NCI-H748 (cell line): ENCODE results near the gene ZNF521.

Experiments
- DNase-seq: peaks from one replicate; lab custom pipeline; 2025; ENCODE audit not compliant: unreplicated experiment; lab: John Stamatoyannopoulos, UW

Gene ZNF521

GRCh38 chr18:25137197-25137472, 214.8 kb downstream of the ZNF521 start:
- no peak for DNase-seq

GRCh38 chr18:25136416-25137196, 215.4 kb downstream of the ZNF521 start:
- DNase-seq: no peak

- no peak for DNase-seq
These were observed 217.1 kb downstream of the ZNF521 start for GRCh38 chr18:25134861-25135260.

- no peak for DNase-seq
These were observed 218.1 kb downstream of the ZNF521 start for GRCh38 chr18:25133879-25134278.

- no peak for DNase-seq
These were observed 219.0 kb downstream of the ZNF521 start for GRCh38 chr18:25132786-25133496.

- no peak for DNase-seq
These were observed 225.2 kb downstream of the ZNF521 start for GRCh38 chr18:25126751-25127150.

GRCh38 chr18:25125680-25126079, 226.3 kb downstream of the ZNF521 start:
- DNase-seq: no peak

- no peak for DNase-seq
These were observed 228.3 kb downstream of the ZNF521 start for GRCh38 chr18:25123438-25124232.

- no peak for DNase-seq
These were observed 230.5 kb downstream of the ZNF521 start for GRCh38 chr18:25121442-25121841.

GRCh38 chr18:25113566-25113965, 238.4 kb downstream of the ZNF521 start:
- no peak for DNase-seq

GRCh38 chr18:25112821-25113434, 239.0 kb downstream of the ZNF521 start:
- peak; percentile 12 for DNase-seq

GRCh38 chr18:25111377-25112288, 240.3 kb downstream of the ZNF521 start:
- no peak for DNase-seq

- no peak for DNase-seq
These were observed 242.5 kb downstream of the ZNF521 start for GRCh38 chr18:25109484-25109883.

GRCh38 chr18:25103468-25104155, 248.4 kb downstream of the ZNF521 start:
- DNase-seq: no peak

GRCh38 chr18:25102662-25103061, 249.3 kb downstream of the ZNF521 start:
- peak; percentile 51 for DNase-seq

- DNase-seq: no peak
These were observed 251.5 kb downstream of the ZNF521 start for GRCh38 chr18:25100418-25100817.

GRCh38 chr18:25099895-25100294, 252.1 kb downstream of the ZNF521 start:
- peak; percentile 78 for DNase-seq

- no peak for DNase-seq
These were observed 254.4 kb downstream of the ZNF521 start for GRCh38 chr18:25097569-25098056.

- DNase-seq: no peak
These were observed 254.9 kb downstream of the ZNF521 start for GRCh38 chr18:25097057-25097456.

- DNase-seq: no peak
These were observed 258.8 kb downstream of the ZNF521 start for GRCh38 chr18:25093141-25093540.
